Purkinje cell (primary cell): Measurements from ENCODE around the gene FGD4. TPM values are rescaled to one million over a fixed set of nuclear protein-coding genes. Genes with fewer than 3 reads are reported as not detected.

ENCODE experiments used
- polyA plus RNA-seq: library from polyadenylated mRNA; unstranded; fragments of >200 nt; fragmentation: Nextera tagmentation; gene quantifications from 2 replicates; pipeline ENCODE4 v1.2.1, GENCODE V29; 2014

The FGD4 gene
- polyA plus RNA-seq = 35.4 and 37.9 TPM in 2 replicates

GRCh38 chr12:32399370-32400113 is at the start of gene FGD4:
Gene FGD4 (plus strand): TSS chr12:32399558.

DNA sequence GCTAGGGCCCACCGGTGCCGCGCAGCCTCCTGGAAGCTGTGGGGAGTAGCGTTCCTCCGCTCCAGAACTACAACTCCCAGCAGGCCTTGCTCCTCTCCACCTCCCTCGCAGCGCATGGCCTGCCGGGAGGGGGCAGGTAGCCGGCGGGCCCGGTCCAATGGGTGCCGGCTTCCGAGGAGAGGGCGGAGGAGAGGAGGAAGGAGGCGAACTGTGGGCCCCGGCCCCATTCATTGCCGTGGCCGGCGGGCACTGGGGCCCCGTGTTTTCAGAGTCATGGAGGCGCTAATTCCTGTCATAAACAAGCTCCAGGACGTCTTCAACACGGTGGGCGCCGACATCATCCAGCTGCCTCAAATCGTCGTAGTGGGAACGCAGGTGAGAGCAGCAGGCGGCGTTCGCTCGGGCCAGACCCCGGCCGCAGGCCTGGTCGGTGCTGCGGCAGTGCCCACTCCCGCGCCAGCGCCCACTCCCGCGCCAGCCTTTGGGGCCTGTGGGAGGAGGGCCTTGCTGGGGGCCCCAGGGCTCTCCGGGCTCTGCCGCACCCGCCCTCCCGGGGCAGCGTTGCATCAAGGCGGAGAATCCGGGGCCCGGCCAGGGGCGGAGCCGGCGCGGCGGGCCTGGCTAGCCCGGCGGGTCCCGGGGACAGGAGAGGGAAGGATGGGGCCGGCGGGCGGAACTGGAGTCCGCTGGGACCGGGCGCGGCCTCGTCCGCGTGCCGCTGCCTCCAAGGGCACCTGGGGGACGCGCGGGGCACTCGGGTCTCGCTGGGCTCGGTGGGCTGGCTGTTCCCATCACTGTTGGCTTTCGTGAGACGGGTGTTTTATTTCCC is 279.9 kb downstream of the FGD4 start, which contains the start of gene DNM1L:
DNM1L (plus strand) TSS at position 211 of the 829 bp plus-strand sequence; CDS start at position 274, 63 bp downstream.

